MG63 (cell line): ENCODE measurements around the gene MCUB. TPM values are rescaled to one million over a fixed set of nuclear protein-coding genes. Genes with fewer than 3 reads are reported as not detected.

Experiments
- DNase-seq: peaks from one replicate; pipeline ENCODE4 v3.0.0-alpha.2; 2020
- H3K27me3 ChIP-seq: fragments of 250-450 bp; sonication (Bioruptor Pico); 2 replicates; pipeline ENCODE4 v1.5.1; 2020; ENCODE audit warnings: mild to moderate bottlenecking, moderate library complexity
- H3K36me3 ChIP-seq: fragments of 250-450 bp; sonication (Bioruptor Pico); 2 replicates; pipeline ENCODE4 v1.5.1; 2020; ENCODE audit warnings: mild to moderate bottlenecking, moderate library complexity
- H3K4me3 ChIP-seq: fragments of 250-450 bp; sonication (Bioruptor Pico); 2 replicates; pipeline ENCODE4 v1.5.1; 2020; ENCODE audit warnings: mild to moderate bottlenecking, moderate library complexity
- H3K9me3 ChIP-seq: fragments of 250-450 bp; sonication (Bioruptor Pico); 2 replicates; pipeline ENCODE4 v1.5.1; 2020; ENCODE audit warnings: mild to moderate bottlenecking, moderate library complexity
- total RNA-seq: library from RNA; depleted of rRNA; stranded (reverse); fragments of >200 nt; shearing (Covaris generic); gene quantifications from 2 replicates; pipeline ENCODE4 v1.2.3, GENCODE V29; 2014; ENCODE audit warnings: low replicate concordance

The MCUB gene
- total RNA-seq, 1 experiment from 2014 or later: 15.0 TPM

GRCh38 chr4:109608879-109609278 is 48.8 kb downstream of the MCUB start:
- DNase-seq: no peak
- H3K4me3 ChIP-seq: no peak overlapping the region
- H3K27me3 ChIP-seq: no peaks in the 10 kb centered on the region
- no peaks in the 10 kb centered on the region for H3K36me3 ChIP-seq
- no peaks in the 10 kb centered on the region for H3K9me3 ChIP-seq

GRCh38 chr4:109609431-109609830 is 49.4 kb downstream of the MCUB start:
- no peak for DNase-seq
- no peak overlapping the region for H3K4me3 ChIP-seq
- no peaks in the 10 kb centered on the region for H3K9me3 ChIP-seq
- no peaks in the 10 kb centered on the region for H3K27me3 ChIP-seq
- no peaks in the 10 kb centered on the region for H3K36me3 ChIP-seq

GRCh38 chr4:109610489-109610888 is 50.4 kb downstream of the MCUB start:
- H3K9me3 ChIP-seq: no peaks in the 10 kb centered on the region

GRCh38 chr4:109611045-109611646 is 51.1 kb downstream of the MCUB start:
- no peak for DNase-seq
- Histone ChIP-seq H3K27me3 (no peaks in the 10 kb centered on the region), H3K36me3 (no peaks in the 10 kb centered on the region), H3K4me3 (no peak overlapping the region), H3K9me3 (no peaks in the 10 kb centered on the region)

More at GRCh38 chr4:109610489-109610888, 50.4 kb downstream of the MCUB start:
- H3K36me3 ChIP-seq: no peaks in the 10 kb centered on the region
- DNase-seq: no peak
- no peak overlapping the region for H3K4me3 ChIP-seq
- no peaks in the 10 kb centered on the region for H3K27me3 ChIP-seq

DNA sequence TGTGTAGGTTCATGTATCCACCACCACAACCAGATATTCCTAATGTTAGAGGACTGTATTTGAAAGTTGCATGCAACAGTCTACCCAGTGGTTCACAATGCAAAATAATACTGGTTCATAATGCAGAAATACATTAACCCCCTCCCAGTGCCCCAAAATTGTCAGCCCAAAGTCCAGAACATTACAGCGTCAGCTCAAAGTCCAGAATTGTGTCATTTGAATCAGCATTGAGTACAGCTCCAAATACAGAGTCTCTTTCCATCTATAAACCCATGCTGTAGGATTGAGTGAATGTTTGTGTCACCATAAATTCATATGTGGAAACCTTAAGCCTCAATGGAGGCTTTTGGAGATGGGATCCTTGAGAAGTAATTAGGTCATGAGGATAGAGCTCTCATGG is 54.0 kb downstream of the MCUB start:
- Histone ChIP-seq H3K9me3 (no peaks in the 10 kb centered on the region), H3K4me3 (no peak overlapping the region), H3K36me3 (no peaks in the 10 kb centered on the region), H3K27me3 (no peaks in the 10 kb centered on the region)
- no peak for DNase-seq

- no peak for DNase-seq
- H3K27me3 ChIP-seq: no peaks in the 10 kb centered on the region
- no peaks in the 10 kb centered on the region for H3K36me3 ChIP-seq
These were observed 54.4 kb downstream of the MCUB start for GRCh38 chr4:109614466-109614865.

GRCh38 chr4:109615742-109616141 is 55.7 kb downstream of the MCUB start:
- no peak for DNase-seq
- H3K9me3 ChIP-seq: no peaks in the 10 kb centered on the region
- H3K4me3 ChIP-seq: no peak overlapping the region
- no peaks in the 10 kb centered on the region for H3K36me3 ChIP-seq
- H3K27me3 ChIP-seq: no peaks in the 10 kb centered on the region

More at GRCh38 chr4:109614466-109614865, 54.4 kb downstream of the MCUB start:
- no peak overlapping the region for H3K4me3 ChIP-seq
- H3K9me3 ChIP-seq: no peaks in the 10 kb centered on the region

GRCh38 chr4:109616243-109616642 is 56.2 kb downstream of the MCUB start:
- H3K4me3 ChIP-seq: no peak overlapping the region
- H3K9me3 ChIP-seq: no peaks in the 10 kb centered on the region
- no peak for DNase-seq
- H3K36me3 ChIP-seq: no peaks in the 10 kb centered on the region
- no peaks in the 10 kb centered on the region for H3K27me3 ChIP-seq

DNA sequence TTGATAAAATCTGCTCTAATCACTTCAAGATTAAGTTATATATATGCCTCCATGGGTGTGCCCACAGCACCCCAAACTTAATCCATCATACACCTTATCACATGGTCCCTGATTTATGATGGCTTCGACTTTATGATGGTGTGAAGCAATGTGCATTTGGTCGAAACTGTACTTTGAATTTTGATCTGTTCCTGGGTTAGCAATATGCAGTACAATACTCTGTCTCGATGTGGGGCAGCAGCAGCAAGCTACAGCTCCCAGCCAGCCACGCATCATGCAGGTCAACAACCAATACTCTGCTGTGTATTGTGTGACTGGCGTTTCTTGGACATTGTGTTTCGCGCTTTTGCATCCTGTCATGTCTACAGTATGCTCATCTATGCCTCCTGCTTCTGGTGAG is 62.6 kb downstream of the MCUB start:
- H3K27me3 ChIP-seq: no peaks in the 10 kb centered on the region
- DNase-seq: no peak
- H3K9me3 ChIP-seq: no peaks in the 10 kb centered on the region
- H3K4me3 ChIP-seq: no peak overlapping the region
- no peaks in the 10 kb centered on the region for H3K36me3 ChIP-seq

DNA sequence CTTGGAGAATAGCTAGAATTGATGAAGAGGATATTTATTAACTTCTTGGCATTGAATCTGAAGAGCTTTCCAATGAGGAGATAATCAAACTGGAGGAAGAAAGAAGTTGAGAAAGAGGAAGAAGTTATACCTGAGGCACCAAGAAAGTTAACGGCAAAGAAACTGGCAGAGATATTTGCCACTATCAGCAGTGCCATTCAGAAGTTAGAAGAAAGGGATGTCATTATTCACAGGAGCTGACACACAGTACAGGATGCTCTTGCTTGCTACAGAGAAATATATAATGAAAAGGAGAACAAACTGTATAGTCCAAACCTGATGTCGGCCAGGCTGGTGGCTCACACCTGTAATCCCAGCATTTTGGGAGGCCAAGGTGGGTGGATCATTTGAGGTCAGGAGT is 64.5 kb downstream of the MCUB start:
- no peak overlapping the region for H3K4me3 ChIP-seq

DNA sequence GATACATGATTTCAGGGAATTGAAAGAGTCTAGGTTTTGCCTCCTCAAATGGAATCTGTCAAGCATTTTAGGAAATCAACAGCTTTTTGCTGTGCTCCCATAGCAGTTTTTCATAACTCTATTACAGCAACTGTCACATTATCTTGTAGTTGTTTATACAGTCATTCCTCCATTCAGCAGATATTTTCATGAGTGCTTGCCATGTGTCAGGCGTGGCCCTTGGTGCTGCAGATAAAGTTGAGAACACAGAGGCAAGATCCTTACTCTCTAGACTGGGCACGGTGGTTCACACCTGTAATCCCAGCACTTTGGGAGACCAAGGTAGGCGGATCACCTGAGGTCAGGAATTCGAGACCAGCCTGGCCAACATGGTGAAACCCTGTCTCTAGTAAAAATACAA is 67.3 kb downstream of the MCUB start:
- DNase-seq: no peak
- Histone ChIP-seq H3K9me3 (no peaks in the 10 kb centered on the region), H3K4me3 (no peak overlapping the region), H3K27me3 (no peaks in the 10 kb centered on the region), H3K36me3 (no peaks in the 10 kb centered on the region)

More for the DNA sequence above, 64.5 kb downstream of the MCUB start:
- Histone ChIP-seq H3K36me3 (no peaks in the 10 kb centered on the region), H3K27me3 (no peaks in the 10 kb centered on the region), H3K9me3 (no peaks in the 10 kb centered on the region)
- no peak for DNase-seq

DNA sequence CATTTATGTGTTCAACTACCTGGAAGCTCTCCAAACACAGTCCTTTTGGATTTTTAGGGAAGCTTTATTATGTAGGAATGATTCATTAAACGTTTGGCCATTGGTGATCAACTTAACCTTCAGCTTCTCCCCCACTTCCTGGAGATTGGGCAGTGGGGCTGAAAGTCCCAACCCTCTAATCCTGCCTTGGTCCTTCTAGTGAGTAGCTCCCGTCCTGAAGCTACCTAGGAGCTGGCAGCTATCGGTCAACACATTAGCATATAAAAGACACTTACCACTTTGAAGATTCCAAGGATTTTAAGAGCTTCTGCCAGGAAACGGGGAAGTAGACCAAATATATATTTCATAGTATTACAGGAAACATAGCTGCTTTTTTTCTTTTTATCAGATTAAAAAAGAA is 69.7 kb downstream of the MCUB start:
- no peak for DNase-seq
- no peaks in the 10 kb centered on the region for H3K27me3 ChIP-seq
- no peaks in the 10 kb centered on the region for H3K36me3 ChIP-seq
- no peak overlapping the region for H3K4me3 ChIP-seq
- H3K9me3 ChIP-seq: no peaks in the 10 kb centered on the region

DNA sequence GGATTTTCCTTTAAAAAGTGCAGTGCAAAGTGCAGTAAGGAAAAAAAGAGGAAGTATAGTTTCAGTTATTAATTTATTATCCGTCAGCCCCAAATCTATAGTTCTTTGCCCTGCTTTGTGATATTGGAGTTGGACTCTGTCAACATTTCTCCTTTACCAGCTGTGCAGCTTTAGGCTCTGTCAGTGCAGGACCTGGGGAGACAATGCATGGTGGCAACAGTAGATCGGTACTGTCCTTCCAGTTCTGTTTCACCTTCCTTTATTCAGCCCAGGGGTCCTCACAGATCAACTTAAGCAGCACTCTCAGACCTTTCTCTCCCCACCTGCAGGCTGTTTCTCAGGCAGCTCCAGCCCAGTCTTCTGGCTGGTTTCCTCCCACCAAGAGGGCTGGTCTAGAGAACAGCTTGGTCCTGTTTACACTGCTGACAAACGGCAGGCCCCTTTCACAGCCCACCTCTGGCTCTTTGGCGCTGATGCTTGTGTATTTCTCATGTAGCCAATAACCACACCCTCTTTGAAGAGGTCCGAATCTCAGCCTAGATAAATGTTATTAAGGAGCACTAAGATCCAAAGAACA is 71.6 kb downstream of the MCUB start:
- DNase-seq: no peak
- H3K4me3 ChIP-seq: no peak overlapping the region
- H3K9me3 ChIP-seq: no peaks in the 10 kb centered on the region
- H3K36me3 ChIP-seq: no peaks in the 10 kb centered on the region
- no peaks in the 10 kb centered on the region for H3K27me3 ChIP-seq

GRCh38 chr4:109640644-109641043 is 80.6 kb downstream of the MCUB start:
- no peaks in the 10 kb centered on the region for H3K27me3 ChIP-seq
- no peaks in the 10 kb centered on the region for H3K9me3 ChIP-seq
- no peak for DNase-seq
- no peak overlapping the region for H3K4me3 ChIP-seq
- H3K36me3 ChIP-seq: no peaks in the 10 kb centered on the region

DNA sequence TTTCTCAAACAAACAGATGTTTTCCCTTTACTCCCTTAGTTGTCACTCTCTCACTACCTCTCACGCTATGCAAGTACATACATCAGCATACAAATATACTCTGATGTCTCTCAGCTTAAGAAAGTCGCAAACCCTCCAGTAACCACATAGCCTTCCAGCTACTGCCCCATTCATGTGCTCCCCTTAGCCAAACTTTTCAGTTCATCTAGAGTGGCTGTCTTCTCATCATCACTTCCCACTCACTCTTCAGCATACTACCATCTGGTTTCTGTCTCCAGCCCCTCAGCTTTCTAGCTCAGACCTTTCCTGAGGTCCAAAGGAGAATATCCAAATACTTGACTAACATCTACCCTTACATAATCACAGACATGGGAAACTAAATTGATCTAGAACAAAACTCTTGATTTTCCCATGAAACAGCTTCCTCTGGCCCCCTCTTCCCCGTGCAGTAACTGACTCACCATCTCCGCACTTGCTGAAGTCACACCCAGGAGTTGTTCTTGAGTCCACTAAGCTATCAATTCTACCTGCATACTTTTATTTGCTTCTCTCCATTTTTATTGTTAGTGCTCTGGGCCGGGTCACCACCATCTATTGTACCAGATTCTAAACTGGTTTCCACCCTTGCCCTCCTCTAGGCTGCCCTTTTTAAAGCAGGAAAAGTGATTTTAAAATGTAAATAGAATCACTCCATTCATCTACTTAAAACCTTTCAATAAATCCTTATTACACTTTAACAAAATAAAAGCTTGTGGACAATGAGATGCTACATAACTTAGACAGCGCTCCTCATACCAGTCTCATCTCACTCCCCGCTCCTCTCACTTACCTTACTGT is 86.0 kb downstream of the MCUB start:
- Histone ChIP-seq H3K9me3 (no peaks in the 10 kb centered on the region), H3K27me3 (no peaks in the 10 kb centered on the region), H3K36me3 (no peaks in the 10 kb centered on the region), H3K4me3 (no peak overlapping the region)
- no peak for DNase-seq

DNA sequence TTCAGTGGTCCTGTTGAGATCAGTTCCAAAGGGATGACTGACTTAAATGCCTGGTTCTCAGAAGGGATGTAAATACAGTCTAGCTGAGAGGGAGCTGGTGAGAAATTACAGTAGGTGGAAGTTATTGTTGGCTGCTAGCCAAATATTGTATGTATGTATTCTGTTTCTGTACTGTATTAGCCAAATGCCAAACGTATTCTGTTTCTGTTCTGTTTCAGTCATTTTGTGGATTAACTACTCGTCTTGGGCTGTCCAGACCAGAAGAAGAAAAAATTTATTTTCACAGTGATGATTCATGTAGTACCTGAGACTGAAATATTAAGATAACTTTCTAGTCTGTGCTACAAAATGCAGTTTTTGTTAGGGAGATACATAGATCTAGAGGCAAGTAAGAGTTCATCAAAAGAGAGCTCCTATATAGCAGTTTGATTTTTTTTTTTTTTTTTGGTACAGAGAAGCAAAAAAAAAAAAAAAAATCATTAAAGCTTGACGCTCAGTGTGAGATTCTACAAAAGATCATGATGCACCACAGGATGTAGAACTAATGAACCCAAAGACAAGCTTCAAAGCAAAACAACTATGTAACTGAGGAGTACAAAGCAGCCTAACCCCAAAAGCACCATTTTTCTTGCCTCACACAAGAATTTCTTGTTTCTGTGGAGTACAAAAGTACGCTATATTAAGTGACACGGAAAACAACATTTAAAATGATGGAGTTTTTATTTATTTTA is 88.4 kb downstream of the MCUB start:
- Histone ChIP-seq H3K36me3 (no peaks in the 10 kb centered on the region), H3K9me3 (no peaks in the 10 kb centered on the region), H3K27me3 (no peaks in the 10 kb centered on the region), H3K4me3 (no peak overlapping the region)
- DNase-seq: no peak

GRCh38 chr4:109648997-109649575 is 89.0 kb downstream of the MCUB start:
- Histone ChIP-seq H3K9me3 (no peaks in the 10 kb centered on the region), H3K27me3 (no peaks in the 10 kb centered on the region), H3K4me3 (no peak overlapping the region), H3K36me3 (no peaks in the 10 kb centered on the region)
- no peak for DNase-seq
